Heart left ventricle (tissue), 13 donors: ENCODE data around the gene ARHGAP15.

Source experiments
- CTCF ChIP-seq, 12 donors: fragments of 200-600 bp; sonication (generic) in 4 of 12; IDR thresholded peaks; one replicate each; pipeline versions ENCODE4 v1.5.0 to v1.8.0; 2018 to 2022; ENCODE audit warnings: antibody characterized with exemption in 12 of 12, mild to moderate bottlenecking in 5 of 12
- POLR2A ChIP-seq, 2 donors: fragments of 450-650 bp; IDR thresholded peaks; one replicate each; pipeline ENCODE4 v1.6.1; 2017; ENCODE audit warnings: antibody characterized with exemption in 2 of 2, mild to moderate bottlenecking in 2 of 2, moderate library complexity in 2 of 2
- donor health status: ischemic (EF 13 %, LVEDD 7.1; RV severe dilation, severe dysfunction).
- donor health status: DM: no; HTN: yes; CAD: no.
- donor health status: DM: no; HTN: no; CAD: no.
- donor health status: ischemic (EF 25% LVEDD 6.9; RV normal size, moderate dysfunction).
- donor health status: ischemic (EF 25% LVEDD 5.7; RV mildly dilated, moderate dysfunction).
- donor health status: ischemic (EF 35%, LVEDD 5.7; RV mildly dilated, moderate dysfunction).
- donor health status: nonischemic (EF 11% LVEDD 7.7; RV severe dilation, severe dysfunction).
- donor health status: DM: yes; HTN: yes; CAD: no.
- donor health status: PGD.
- donor health status: ischemic (EF 29% LVEDD 5.4; RV normal size, mild dysfunction).
- donor health status: nonischemic (EF 23%, LVEDD 6.1; RV moderate dilation, normal function).

- TF ChIP-seq POLR2A (IDR thresholded peaks at IDR 0.05): no peak
- no peak for TF ChIP-seq CTCF (IDR thresholded peaks at IDR 0.05)
Observed at GRCh38 chr2:143604566-143604959, 475.3 kb downstream of the ARHGAP15 start.
